ENCODE data around the gene DCLK2. TPM values are rescaled to one million over a fixed set of nuclear protein-coding genes. Genes with fewer than 3 reads are reported as not detected.

The DCLK2 gene
- total RNA-seq, 1 experiment from 2014 or later = 1.2 TPM

GRCh38 chr4:150149381-150149780, 71.1 kb downstream of the DCLK2 start:
- Histone ChIP-seq H3K4me2 (ENCODE audit: low read length) (no peak overlapping the region), H2AFZ (ENCODE audit: low read length) (no peak overlapping the region), H3K9ac (ENCODE audit: low read length) (no peak overlapping the region), H3K4me3 (ENCODE audit: low read length) (no peak overlapping the region), H3K27ac (ENCODE audit: low read length) (no peak overlapping the region), H3K36me3 (ENCODE audit: low read depth, low read length) (no peaks in the 10 kb centered on the region), H3K4me1 (ENCODE audit: insufficient read depth, low read length) (peaks cover 20% of the 10 kb centered on the region), H3K9me3 (ENCODE audit: low read length) (no peaks in the 10 kb centered on the region), H4K20me1 (ENCODE audit: low read length) (no peaks in the 10 kb centered on the region), H3F3A (ENCODE audit: low read length, unreplicated experiment) (peaks cover 7% of the 10 kb centered on the region), H3K9me2 (replicated peaks; ENCODE audit: low read length) (no peaks in the 10 kb centered on the region), H3K79me2 (ENCODE audit: low read length) (no peaks in the 10 kb centered on the region), H3K27me3 (ENCODE audit: low read length) (no peaks in the 10 kb centered on the region)
- ATAC-seq (no peak), DNase-seq (no peak)
- TF ChIP-seq EZH2 (IDR thresholded peaks at IDR 0.05; ENCODE audit: low read length, unreplicated experiment) (no peak), CTCF (conservative IDR thresholded peaks at IDR 0.05; ENCODE audit: low read depth, low read length) (no peak), EZH2phosphoT487 (IDR thresholded peaks at IDR 0.05; ENCODE audit: borderline replicate concordance, low read length) (no peak)
- ChIA-PET CTCF (no interaction called here), POLR2A (ENCODE audit: unreplicated experiment) (no interaction called here)
- intact Hi-C loops (cut with micrococcal nuclease) = loop anchor here (10.0 kb wide), 1 partner anchor 55 kb away; no protein-coding TSS in a partner anchor
- BruUV-seq (replicated peaks) = no TSS peak

- ChIA-PET CTCF (no interaction called here), POLR2A (ENCODE audit: unreplicated experiment) (no interaction called here)
- no peak for DNase-seq
- no peaks in the 10 kb centered on the region for H3K27me3 ChIP-seq (ENCODE audit: low read length)
- H3K4me3 ChIP-seq (ENCODE audit: low read length) = no peak overlapping the region
- H3K9ac ChIP-seq (ENCODE audit: low read length) = no peak overlapping the region
- H3K9me3 ChIP-seq (ENCODE audit: low read length) = no peaks in the 10 kb centered on the region
- no TSS peak for BruUV-seq (replicated peaks)
- TF ChIP-seq EZH2 (IDR thresholded peaks at IDR 0.05; ENCODE audit: low read length, unreplicated experiment) = no peak
- no peak for TF ChIP-seq CTCF (conservative IDR thresholded peaks at IDR 0.05; ENCODE audit: low read depth, low read length)
- TF ChIP-seq EZH2phosphoT487 (IDR thresholded peaks at IDR 0.05; ENCODE audit: borderline replicate concordance, low read length) = no peak
- no peaks in the 10 kb centered on the region for H4K20me1 ChIP-seq (ENCODE audit: low read length)
- intact Hi-C loops (cut with micrococcal nuclease) = no loop called here
- H3K36me3 ChIP-seq (ENCODE audit: low read depth, low read length) = no peaks in the 10 kb centered on the region
- H3K79me2 ChIP-seq (ENCODE audit: low read length) = no peaks in the 10 kb centered on the region
- ATAC-seq = no peak
- no peak overlapping the region for H3K4me2 ChIP-seq (ENCODE audit: low read length)
- peaks cover 5% of the 10 kb centered on the region for H3F3A ChIP-seq (ENCODE audit: low read length, unreplicated experiment)
- H2AFZ ChIP-seq (ENCODE audit: low read length) = no peak overlapping the region
- no peaks in the 10 kb centered on the region for H3K9me2 ChIP-seq (replicated peaks; ENCODE audit: low read length)
- peaks cover 11% of the 10 kb centered on the region for H3K4me1 ChIP-seq (ENCODE audit: insufficient read depth, low read length)
- no peak overlapping the region for H3K27ac ChIP-seq (ENCODE audit: low read length)
Observed at GRCh38 chr4:150150629-150151062, 72.4 kb downstream of the DCLK2 start.

- no TSS peak for BruUV-seq (replicated peaks)
- Histone ChIP-seq H3K79me2 (ENCODE audit: low read length) (no peaks in the 10 kb centered on the region), H3K4me2 (ENCODE audit: low read length) (no peak overlapping the region), H3K9me2 (replicated peaks; ENCODE audit: low read length) (no peaks in the 10 kb centered on the region), H3K9me3 (ENCODE audit: low read length) (no peaks in the 10 kb centered on the region), H3K4me1 (ENCODE audit: insufficient read depth, low read length) (no peaks in the 10 kb centered on the region), H3K27me3 (ENCODE audit: low read length) (no peaks in the 10 kb centered on the region), H3K4me3 (ENCODE audit: low read length) (no peak overlapping the region), H3K36me3 (ENCODE audit: low read depth, low read length) (no peaks in the 10 kb centered on the region), H2AFZ (ENCODE audit: low read length) (no peak overlapping the region), H3K27ac (ENCODE audit: low read length) (no peak overlapping the region), H3K9ac (ENCODE audit: low read length) (no peak overlapping the region), H3F3A (ENCODE audit: low read length, unreplicated experiment) (no peaks in the 10 kb centered on the region), H4K20me1 (ENCODE audit: low read length) (no peaks in the 10 kb centered on the region)
- POLR2A ChIA-PET (ENCODE audit: unreplicated experiment) = no interaction called here
- no peak for TF ChIP-seq EZH2 (IDR thresholded peaks at IDR 0.05; ENCODE audit: low read length, unreplicated experiment)
- no peak for TF ChIP-seq CTCF (conservative IDR thresholded peaks at IDR 0.05; ENCODE audit: low read depth, low read length)
- no peak for TF ChIP-seq EZH2phosphoT487 (IDR thresholded peaks at IDR 0.05; ENCODE audit: borderline replicate concordance, low read length)
- intact Hi-C loops (cut with micrococcal nuclease) = no loop called here
- DNase-seq (peak; percentile 26), ATAC-seq (peak; percentile 58)
- CTCF ChIA-PET = no interaction called here
Observed at GRCh38 chr4:150152766-150153165, 74.5 kb downstream of the DCLK2 start.
